K562 (cell line): ENCODE results near the gene EDRF1. TPM values are rescaled to one million over a fixed set of nuclear protein-coding genes. Genes with fewer than 3 reads are reported as not detected.

Experiments used
- ATAC-seq: fragments of 200-7000 bp; cut with Tn5 transposase; 3 replicates; pipeline ENCODE4 v1.9.1; 2020; ENCODE audit warnings: moderate library complexity
- BruUV-seq: library from RNA; stranded (reverse); fragments of 400-500 nt; replicated peaks from 2 replicates; lab custom pipeline; 2021; lab: Mats Ljungman, UMichigan
- CTCF ChIA-PET: fragments of 300-600 bp; formaldehyde crosslinking; extraction: SDS; loops from one replicate; lab custom pipeline; 2021; ENCODE audit warnings: low intra/inter-chr PET ratio; lab: Yijun Ruan, JAX
- POLR2A ChIA-PET: fragments of 300-600, 350-650 bp; sonication (Branson Sonifier 250); formaldehyde crosslinking; extraction: SDS; loops from one replicate; lab custom pipeline; 2021; ENCODE audit warnings: antibody characterized with exemption, inconsistent platforms; lab: Yijun Ruan, JAX
- DNase-seq, 4 experiments: peaks; one replicate each; pipeline versions ENCODE4 v3.0.0 to v3.0.0-alpha.2; 2011 to 2018; ENCODE audit warnings: low spot score in 3 of 4, mixed read lengths in 3 of 4; ENCODE audit errors: extremely low read depth in 1 of 4
- FAIRE-seq: peaks from 2 replicates; lab custom pipeline; 2011; peaks lifted over from hg19 to GRCh38; lab: Jason Lieb, UNC
- H2AFZ ChIP-seq: 2 replicates; pipeline ENCODE4 v1.6.0; 2011; ENCODE audit warnings: low read depth, low read length, control low read depth, inconsistent platforms
- H3K27ac ChIP-seq: fragments of 200-600 bp; 3 replicates; pipeline ENCODE4 v1.8.0; 2011; ENCODE audit warnings: low read depth, mild to moderate bottlenecking, control low read depth, inconsistent platforms, low read length, moderate library complexity, mixed read lengths; ENCODE audit errors: extremely low read depth
- H3K27me3 ChIP-seq, 2 experiments: fragments of 300-600 bp in 1 of 2; 2 replicates in 1 of 2; 3 replicates in 1 of 2; pipeline versions ENCODE4 v1.6.0 to v1.8.0; 2011; ENCODE audit warnings: inconsistent platforms in 2 of 2, low read length in 2 of 2, mild to moderate bottlenecking in 1 of 2, mixed read lengths in 1 of 2, moderate library complexity in 1 of 2; ENCODE audit not compliant: control insufficient read depth in 2 of 2, insufficient read depth in 2 of 2
- H3K36me3 ChIP-seq: fragments of 300-600 bp; 3 replicates; pipeline ENCODE4 v1.8.0; 2011; ENCODE audit warnings: mild to moderate bottlenecking, low read length, inconsistent platforms; ENCODE audit not compliant: control insufficient read depth, insufficient read depth
- H3K4me1 ChIP-seq, 2 experiments: fragments of 200-600 bp in 1 of 2; replicated peaks in 1 of 2; 2 replicates in 1 of 2; 3 replicates in 1 of 2; pipeline versions ENCODE4 v1.5.1 to v1.8.0; 2011; ENCODE audit warnings: inconsistent platforms in 2 of 2, low read length in 2 of 2, mild to moderate bottlenecking in 1 of 2, mixed read lengths in 1 of 2, moderate library complexity in 1 of 2; ENCODE audit not compliant: control insufficient read depth in 2 of 2, insufficient read depth in 2 of 2
- H3K4me2 ChIP-seq: 2 replicates; pipeline ENCODE4 v1.6.1; 2011; ENCODE audit warnings: low read length, control low read depth, inconsistent platforms, mixed read lengths; ENCODE audit not compliant: insufficient read depth
- H3K4me3 ChIP-seq: fragments of 200-600 bp; sonication (generic), shearing (Covaris generic); 2 replicates; pipeline ENCODE4 v1.5.1; 2016; ENCODE audit warnings: control low read depth, inconsistent platforms
- H3K79me2 ChIP-seq: fragments of 200-600 bp; 3 replicates; pipeline ENCODE4 v1.8.0; 2011; ENCODE audit warnings: low read length, inconsistent platforms; ENCODE audit not compliant: control insufficient read depth, insufficient read depth
- H3K9ac ChIP-seq, 2 experiments: 2 replicates each; pipeline versions ENCODE4 v1.6.0 to v1.6.1; 2011; ENCODE audit warnings: low read depth in 2 of 2, low read length in 2 of 2, control low read depth in 1 of 2, inconsistent platforms in 1 of 2, mild to moderate bottlenecking in 1 of 2, mixed read lengths in 1 of 2; ENCODE audit not compliant: insufficient read depth in 1 of 2
- H3K9me1 ChIP-seq: one replicate; pipeline ENCODE4 v1.6.0; 2011; ENCODE audit warnings: inconsistent platforms, mild to moderate bottlenecking, low read length, moderate library complexity; ENCODE audit not compliant: control insufficient read depth, insufficient read depth
- H3K9me3 ChIP-seq: replicated peaks from 2 replicates; pipeline ENCODE4 v1.5.1; 2011; ENCODE audit warnings: low read depth, low read length, inconsistent platforms; ENCODE audit not compliant: control insufficient read depth, insufficient read depth
- H4K20me1 ChIP-seq: replicated peaks from 2 replicates; pipeline ENCODE4 v1.6.1; 2011; ENCODE audit warnings: low read length, inconsistent platforms, mixed read lengths; ENCODE audit not compliant: control insufficient read depth, insufficient read depth
- C11orf30 ChIP-seq: fragments of 450-650 bp; IDR thresholded peaks from 2 replicates; pipeline ENCODE4 v1.6.1; 2016; ENCODE audit warnings: low read depth, mild to moderate bottlenecking
- CBFB ChIP-seq: sonication (generic); formaldehyde crosslinking; IDR thresholded peaks from 2 replicates; pipeline ENCODE4 v1.4.0; 2020; ENCODE audit warnings: mild to moderate bottlenecking, missing genetic modification reagents
- CREBBP ChIP-seq: IDR thresholded peaks from one replicate; pipeline ENCODE4 v1.6.1; 2012; ENCODE audit warnings: low read depth, mild to moderate bottlenecking, control low read depth, inconsistent platforms, low read length
- ETV5 ChIP-seq: sonication (generic); formaldehyde crosslinking; IDR thresholded peaks from 2 replicates; pipeline ENCODE4 v1.4.0; 2020; ENCODE audit warnings: low read depth, mild to moderate bottlenecking, missing genetic modification reagents
- KDM2B ChIP-seq: fragments of 250-450 bp; sonication (Bioruptor Pico); IDR thresholded peaks from 2 replicates; pipeline ENCODE4 v1.8.0; 2021; ENCODE audit warnings: mild to moderate bottlenecking, moderate library complexity
- MAZ ChIP-seq, 2 experiments: fragments of 450-650 bp in 1 of 2; sonication (generic) in 1 of 2; formaldehyde crosslinking; IDR thresholded peaks in 1 of 2; conservative IDR thresholded peaks in 1 of 2; 2 replicates each; pipeline versions ENCODE4 v1.4.0 to v1.5.0; 2020; ENCODE audit warnings: mild to moderate bottlenecking in 1 of 2, missing genetic modification reagents in 1 of 2
- ZNF311 ChIP-seq: fragments of 250-450 bp; sonication (Bioruptor Pico); IDR thresholded peaks from 2 replicates; pipeline ENCODE4 v1.4.0; 2020; ENCODE audit warnings: mild to moderate bottlenecking, moderate library complexity
- WGBS: fragments of 100-300 bp; shearing (Covaris generic); methylation state at CpG from one replicate; pipeline ENCODE4 v1.1.6; 2016; ENCODE audit warnings: low coverage, mixed read lengths; ENCODE audit not compliant: insufficient coverage; ENCODE audit errors: missing lambda C conversion rate; 5-methylcytosine and 5-hydroxymethylcytosine counted together
- in situ Hi-C: fragments of 300-500 bp; cut with MboI; formaldehyde crosslinking; loops from 4 replicates; pipeline ENCODE4 v1.15.0; 2018; ENCODE audit warnings: inconsistent platforms, mixed read lengths
- intact Hi-C: fragments of 100-400 bp; cut with micrococcal nuclease; formaldehyde crosslinking; loops from 2 replicates; pipeline ENCODE4 v1.14.2; 2022
- polyA plus RNA-seq, 8 experiments: library from polyadenylated mRNA; depleted of rRNA in 4 of 8; stranded (reverse) in 5 of 8; unstranded in 3 of 8; fragments of >200 nt; fragmentation: Nextera tagmentation in 2 of 8; fragmentation: Illumina TruSeq in 1 of 8; extraction: Ambion mirVana in 2 of 8; extraction: Trizol in 1 of 8; gene quantifications; 2 replicates each; pipeline versions ENCODE4 v1.2.1 to v1.2.3, GENCODE V29; 2011 to 2014; ENCODE audit warnings: inconsistent platforms in 1 of 8, missing spikeins in 1 of 8
- total RNA-seq, 7 experiments: library from RNA; depleted of rRNA in 6 of 7; stranded (reverse); fragments of >200 nt in 6 of 7; fragmentation: Illumina TruSeq in 2 of 7; extraction: Trizol in 2 of 7; gene quantifications; 2 replicates each; pipeline versions ENCODE4 v1.2.1 to v1.2.3, GENCODE V29; 2011 to 2021; ENCODE audit warnings: low replicate concordance in 1 of 7
- TF ChIP-seq, protein P1 (sequence below), 2 experiments: fragments of 250-450 bp in 1 of 2; fragments of 450-650 bp in 1 of 2; sonication (Bioruptor Pico) in 1 of 2; IDR thresholded peaks; 2 replicates each; pipeline versions ENCODE4 v1.6.1 to v1.8.0; 2016 to 2021; ENCODE audit warnings: mild to moderate bottlenecking in 2 of 2, moderate library complexity in 2 of 2, missing compliant biosample characterization in 1 of 2, missing genetic modification characterization in 1 of 2

Gene EDRF1
- total and polyA plus RNA-seq, 9 of the 15 experiments (the other 6 are each of a cell fraction or from before 2014, with no cell fraction given), result 7.6 to 26.0 (median 18.6) TPM

DNA sequence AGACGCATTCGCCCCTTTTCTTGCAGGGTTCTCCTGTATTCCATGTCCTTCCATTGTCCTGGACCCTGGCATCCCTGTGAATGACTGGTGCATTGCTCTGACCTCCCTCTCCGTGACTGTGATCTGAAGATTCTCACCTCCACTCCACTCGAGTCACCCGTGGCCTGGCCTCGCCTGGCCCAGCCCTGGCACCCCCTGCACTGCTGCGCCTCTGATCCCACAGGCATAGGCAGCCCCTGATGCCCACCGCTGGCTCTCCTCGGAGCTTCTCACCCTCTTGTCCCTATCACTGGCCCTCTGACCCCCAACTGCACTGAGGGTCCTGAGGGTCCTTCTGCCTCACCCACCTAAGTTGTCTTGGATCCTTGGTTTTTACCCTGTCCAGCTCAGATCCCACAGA lies 58.3 kb downstream of the EDRF1 start:
- Histone ChIP-seq H3K9ac (no peak overlapping the region), H3K4me2 (no peak overlapping the region), H2AFZ (no peak overlapping the region), H3K79me2 (no peaks in the 10 kb centered on the region), H3K9me1 (no peaks in the 10 kb centered on the region), H3K36me3 (no peaks in the 10 kb centered on the region), H3K27me3 (no peaks in the 10 kb centered on the region), H3K9me3 (no peaks in the 10 kb centered on the region), H3K4me1 (peaks cover 0 to 9% of the 10 kb centered on the region in 2 experiments; a peak in 2 of 5 replicates), H3K4me3 (no peak overlapping the region), H4K20me1 (no peaks in the 10 kb centered on the region), H3K27ac (no peak overlapping the region)
- ChIA-PET CTCF (no interaction called here), POLR2A (no interaction called here)
- ATAC-seq (no peak), DNase-seq (no peak), FAIRE-seq (no peak)
- in situ Hi-C loops, result no loop called here
- no TSS peak for BruUV-seq
- intact Hi-C loops, result no loop called here
- TF ChIP-seq, protein P1, sequence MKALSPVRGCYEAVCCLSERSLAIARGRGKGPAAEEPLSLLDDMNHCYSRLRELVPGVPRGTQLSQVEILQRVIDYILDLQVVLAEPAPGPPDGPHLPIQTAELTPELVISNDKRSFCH (CRISPR knock-in tag; IDR thresholded peaks at IDR 0.05), result no peak
- TF ChIP-seq, protein P1 (tag; IDR thresholded peaks at IDR 0.05), result no peak
- no peak for TF ChIP-seq ETV5 (CRISPR knock-in tag)
- no peak for TF ChIP-seq C11orf30
- no peak for TF ChIP-seq CBFB (CRISPR knock-in tag)
- TF ChIP-seq ZNF311 (CRISPR knock-in tag), result no peak
- TF ChIP-seq KDM2B (CRISPR knock-in tag), result no peak
- no peak for TF ChIP-seq MAZ (CRISPR knock-in tag; conservative IDR thresholded peaks at IDR 0.05 in 1 of 2, IDR thresholded peaks at IDR 0.05 in 1 of 2)
- TF ChIP-seq CREBBP, result no peak
- WGBS, result 37% methylated on average over 5 of the region's 9 CpGs
